ENCODE measurements around the gene CPNE7. TPM values are rescaled to one million over a fixed set of nuclear protein-coding genes. Genes with fewer than 3 reads are reported as not detected.

Gene CPNE7
- total RNA-seq, 1 donor from 2014 or later, result 15.1 TPM

- DNase-seq (ENCODE audit: low spot score in 2 of 2), result no peak
- FAIRE-seq, result no peak
Measured at GRCh38 chr16:89599902-89600301, 24.3 kb downstream of the CPNE7 start.

- DNase-seq (ENCODE audit: low spot score in 2 of 2), result no peak
- FAIRE-seq, result no peak
Measured at GRCh38 chr16:89600427-89600826, 24.9 kb downstream of the CPNE7 start.

- no peak for FAIRE-seq
- no peak for DNase-seq (ENCODE audit: low spot score in 2 of 2)
Measured at GRCh38 chr16:89600956-89601355, 25.4 kb downstream of the CPNE7 start.

- DNase-seq (ENCODE audit: low spot score in 2 of 2), result no peak
- no peak for FAIRE-seq
Measured at GRCh38 chr16:89601906-89602272, 26.3 kb downstream of the CPNE7 start.

- no peak for FAIRE-seq
Measured at GRCh38 chr16:89602273-89602951, 26.9 kb downstream of the CPNE7 start.

GRCh38 chr16:89602952-89603590, 27.5 kb downstream of the CPNE7 start:
- DNase-seq (ENCODE audit: low spot score in 2 of 2) (no peak), FAIRE-seq (no peak)

More at GRCh38 chr16:89602273-89602951, 26.9 kb downstream of the CPNE7 start:
- DNase-seq (ENCODE audit: low spot score in 2 of 2), result peak in 1 of 2 donors; percentile 77

GRCh38 chr16:89604764-89605163, 29.2 kb downstream of the CPNE7 start:
- FAIRE-seq (no peak), DNase-seq (ENCODE audit: low spot score in 2 of 2) (no peak)

GRCh38 chr16:89605186-89605970, 29.8 kb downstream of the CPNE7 start:
- DNase-seq (ENCODE audit: low spot score in 2 of 2) (no peak), FAIRE-seq (no peak)

- DNase-seq (ENCODE audit: low spot score in 2 of 2) (no peak), FAIRE-seq (no peak)
Measured at GRCh38 chr16:89606006-89606405, 30.4 kb downstream of the CPNE7 start.

GRCh38 chr16:89607453-89607852, 31.9 kb downstream of the CPNE7 start:
- DNase-seq (ENCODE audit: low spot score in 2 of 2), result no peak
- FAIRE-seq, result no peak

GRCh38 chr16:89607937-89608740, 32.6 kb downstream of the CPNE7 start:
- FAIRE-seq, result no peak

GRCh38 chr16:89610108-89610453, 34.5 kb downstream of the CPNE7 start:
- FAIRE-seq (no peak), DNase-seq (ENCODE audit: low spot score in 2 of 2) (no peak)

More at GRCh38 chr16:89607937-89608740, 32.6 kb downstream of the CPNE7 start:
- DNase-seq (ENCODE audit: low spot score in 2 of 2), result no peak

GRCh38 chr16:89612415-89613166, 37.0 kb downstream of the CPNE7 start:
- FAIRE-seq, result no peak
- DNase-seq (ENCODE audit: low spot score in 2 of 2), result no peak

- FAIRE-seq (no peak), DNase-seq (ENCODE audit: low spot score in 2 of 2) (no peak)
Measured at GRCh38 chr16:89613231-89613953, 37.8 kb downstream of the CPNE7 start, which contains the start of gene DPEP1. TSS of gene DPEP1 (plus strand) at chr16:89613642. CDS start at chr16:89630411, 16,769 bp downstream.

GRCh38 chr16:89613954-89614459, 38.4 kb downstream of the CPNE7 start:
- DNase-seq (ENCODE audit: low spot score in 2 of 2) (no peak), FAIRE-seq (no peak)

- DNase-seq (ENCODE audit: low spot score in 2 of 2) (no peak), FAIRE-seq (no peak)
Measured at GRCh38 chr16:89615176-89615575, 39.6 kb downstream of the CPNE7 start.

- DNase-seq (ENCODE audit: low spot score in 2 of 2), result peak in 1 of 2 donors; percentile 51
Measured at GRCh38 chr16:89615596-89616090, 40.1 kb downstream of the CPNE7 start.

GRCh38 chr16:89616623-89617022, 41.1 kb downstream of the CPNE7 start:
- FAIRE-seq, result no peak
- DNase-seq (ENCODE audit: low spot score in 2 of 2), result no peak

More at GRCh38 chr16:89615596-89616090, 40.1 kb downstream of the CPNE7 start:
- FAIRE-seq, result no peak

GRCh38 chr16:89617036-89617435, 41.5 kb downstream of the CPNE7 start:
- FAIRE-seq (no peak), DNase-seq (ENCODE audit: low spot score in 2 of 2) (no peak)

All from frontal cortex (tissue), 4 donors.